Left ventricle myocardium inferior (tissue), 1 donor: ENCODE data around the gene VPS13A. TPM values are rescaled to one million over a fixed set of nuclear protein-coding genes. Genes with fewer than 3 reads are reported as not detected.

Experiments used
- DNase-seq: peaks from one replicate; pipeline ENCODE4 v3.0.0-alpha.2; 2020
- H3K27ac ChIP-seq: fragments of 200-600 bp; replicated peaks from 2 replicates; pipeline ENCODE4 v1.8.0; 2021
- H3K27me3 ChIP-seq: fragments of 200-600 bp; 2 replicates; pipeline ENCODE4 v1.8.0; 2021; ENCODE audit warnings: low read depth
- H3K36me3 ChIP-seq: fragments of 200-600 bp; 2 replicates; pipeline ENCODE4 v1.8.0; 2021
- H3K4me1 ChIP-seq: fragments of 200-600 bp; 2 replicates; pipeline ENCODE4 v1.8.0; 2021
- H3K4me3 ChIP-seq: fragments of 200-600 bp; 2 replicates; pipeline ENCODE4 v1.8.0; 2021; ENCODE audit warnings: mild to moderate bottlenecking, moderate library complexity
- H3K9me3 ChIP-seq: fragments of 200-600 bp; replicated peaks from 2 replicates; pipeline ENCODE4 v1.8.0; 2021
- intact Hi-C: fragments of 100-400 bp; cut with micrococcal nuclease; formaldehyde crosslinking; loops from one replicate; pipeline ENCODE4 v1.11.0; 2022
- total RNA-seq: library from RNA; stranded (reverse); fragmentation: NEBNext Ultra II Directional; extraction: Animal tissue kit (Norgen Biotek cat#: 25700); gene quantifications from one replicate; pipeline ENCODE4 v1.2.1, GENCODE V29; 2021
- TF ChIP-seq, protein P1 (sequence below): fragments of 200-600 bp; IDR thresholded peaks from 2 replicates; pipeline ENCODE4 v1.8.0; 2021; ENCODE audit warnings: antibody characterized with exemption, mild to moderate bottlenecking, borderline replicate concordance
- donor health status: DM: no; HTN: yes; CAD: no; lungs with severe emphysema.

The VPS13A gene
- total RNA-seq, 1 donor from 2014 or later, result 32.5 TPM

DNA sequence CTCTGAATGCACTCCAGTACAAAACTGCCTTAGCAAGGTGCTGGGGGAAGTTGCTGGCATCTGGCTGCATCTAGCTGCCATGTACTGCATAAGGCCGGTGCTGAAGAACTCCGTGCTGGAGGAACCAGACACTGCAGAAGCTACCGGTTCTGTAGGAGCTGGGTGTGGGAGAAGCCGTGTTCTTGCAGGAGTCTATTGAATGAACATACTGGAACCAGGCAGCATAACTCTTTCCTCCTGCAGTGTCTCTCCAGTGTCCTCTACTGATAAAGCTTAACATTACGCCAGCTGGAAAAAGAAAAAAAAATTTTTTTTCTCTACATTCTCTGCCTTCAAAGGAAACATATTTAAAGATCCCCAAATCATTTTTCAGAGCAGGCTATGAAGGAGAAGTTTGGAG, 38.5 kb downstream of the VPS13A start:
- Histone ChIP-seq H3K36me3 (peaks cover 49% of the 10 kb centered on the region), H3K27ac (no peak overlapping the region), H3K4me1 (no peaks in the 10 kb centered on the region), H3K9me3 (no peaks in the 10 kb centered on the region), H3K4me3 (no peak overlapping the region), H3K27me3 (no peaks in the 10 kb centered on the region)
- intact Hi-C loops, result no loop called here
- TF ChIP-seq, protein P1, sequence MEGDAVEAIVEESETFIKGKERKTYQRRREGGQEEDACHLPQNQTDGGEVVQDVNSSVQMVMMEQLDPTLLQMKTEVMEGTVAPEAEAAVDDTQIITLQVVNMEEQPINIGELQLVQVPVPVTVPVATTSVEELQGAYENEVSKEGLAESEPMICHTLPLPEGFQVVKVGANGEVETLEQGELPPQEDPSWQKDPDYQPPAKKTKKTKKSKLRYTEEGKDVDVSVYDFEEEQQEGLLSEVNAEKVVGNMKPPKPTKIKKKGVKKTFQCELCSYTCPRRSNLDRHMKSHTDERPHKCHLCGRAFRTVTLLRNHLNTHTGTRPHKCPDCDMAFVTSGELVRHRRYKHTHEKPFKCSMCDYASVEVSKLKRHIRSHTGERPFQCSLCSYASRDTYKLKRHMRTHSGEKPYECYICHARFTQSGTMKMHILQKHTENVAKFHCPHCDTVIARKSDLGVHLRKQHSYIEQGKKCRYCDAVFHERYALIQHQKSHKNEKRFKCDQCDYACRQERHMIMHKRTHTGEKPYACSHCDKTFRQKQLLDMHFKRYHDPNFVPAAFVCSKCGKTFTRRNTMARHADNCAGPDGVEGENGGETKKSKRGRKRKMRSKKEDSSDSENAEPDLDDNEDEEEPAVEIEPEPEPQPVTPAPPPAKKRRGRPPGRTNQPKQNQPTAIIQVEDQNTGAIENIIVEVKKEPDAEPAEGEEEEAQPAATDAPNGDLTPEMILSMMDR, result peak; percentile 21
- DNase-seq, result no peak

GRCh38 chr9:77218612-77219011, 41.3 kb downstream of the VPS13A start:
- H3K27ac ChIP-seq, result no peak overlapping the region

GRCh38 chr9:77221431-77221830, 44.1 kb downstream of the VPS13A start:
- TF ChIP-seq, protein P1, result no peak
- Histone ChIP-seq H3K9me3 (no peaks in the 10 kb centered on the region), H3K4me3 (no peak overlapping the region), H3K36me3 (peaks cover 49% of the 10 kb centered on the region), H3K4me1 (no peaks in the 10 kb centered on the region), H3K27ac (no peak overlapping the region), H3K27me3 (no peaks in the 10 kb centered on the region)
- no peak for DNase-seq
- intact Hi-C loops, result no loop called here

More at GRCh38 chr9:77218612-77219011, 41.3 kb downstream of the VPS13A start:
- no peaks in the 10 kb centered on the region for H3K4me1 ChIP-seq
- H3K36me3 ChIP-seq, result peaks cover 48% of the 10 kb centered on the region
- intact Hi-C loops, result no loop called here
- TF ChIP-seq, protein P1, result no peak
- H3K27me3 ChIP-seq, result no peaks in the 10 kb centered on the region
- H3K9me3 ChIP-seq, result no peaks in the 10 kb centered on the region
- no peak for DNase-seq
- H3K4me3 ChIP-seq, result no peak overlapping the region

GRCh38 chr9:77224746-77225312, 47.5 kb downstream of the VPS13A start:
- no peak for DNase-seq
- Histone ChIP-seq H3K27ac (no peak overlapping the region), H3K27me3 (no peaks in the 10 kb centered on the region), H3K4me1 (no peaks in the 10 kb centered on the region), H3K36me3 (peaks cover 79% of the 10 kb centered on the region), H3K9me3 (no peaks in the 10 kb centered on the region), H3K4me3 (no peak overlapping the region)
- TF ChIP-seq, protein P1, result no peak
- intact Hi-C loops, result no loop called here

DNA sequence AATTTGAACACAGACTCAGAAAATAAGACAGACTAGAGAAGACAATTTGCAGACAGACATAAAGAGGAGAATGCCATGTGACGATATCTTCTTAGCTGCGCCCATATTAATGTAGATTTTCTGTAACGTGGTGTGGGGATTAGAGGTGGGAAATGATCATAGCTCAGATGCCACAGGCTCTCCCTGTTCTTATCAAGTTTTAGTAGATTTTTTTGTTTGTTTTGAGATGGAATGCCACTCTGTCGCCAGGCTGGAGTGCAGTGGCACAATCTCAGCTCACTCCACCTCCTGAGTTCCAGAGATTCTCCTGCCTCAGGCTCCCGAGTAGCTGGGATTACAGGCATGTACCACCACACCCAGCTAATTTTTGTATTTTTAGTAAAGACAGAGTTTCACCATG, 59.4 kb downstream of the VPS13A start:
- H3K4me1 ChIP-seq, result no peaks in the 10 kb centered on the region
- no peaks in the 10 kb centered on the region for H3K27me3 ChIP-seq
- no peak overlapping the region for H3K27ac ChIP-seq
- H3K36me3 ChIP-seq, result peaks cover 15% of the 10 kb centered on the region
- no peak for DNase-seq
- intact Hi-C loops, result no loop called here
- H3K9me3 ChIP-seq, result no peaks in the 10 kb centered on the region
- H3K4me3 ChIP-seq, result no peak overlapping the region
- TF ChIP-seq, protein P1, result no peak

DNA sequence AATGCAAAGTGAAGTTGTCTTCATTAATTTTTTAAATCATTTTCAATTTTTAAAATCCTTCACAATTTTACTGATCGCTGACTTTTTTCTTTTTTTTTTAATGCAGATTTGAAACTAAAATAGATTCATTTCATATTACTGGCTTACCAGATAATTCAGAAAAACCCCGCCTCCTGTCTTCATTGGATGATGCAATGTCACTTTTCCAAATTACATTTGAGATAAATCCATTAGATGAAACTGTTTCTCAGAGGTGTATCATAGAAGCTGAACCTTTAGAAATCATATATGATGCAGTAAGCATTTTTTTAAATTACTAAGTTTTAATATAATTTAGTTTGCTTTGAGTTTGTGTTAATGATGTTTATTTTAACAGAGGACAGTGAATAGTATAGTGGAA, 60.6 kb downstream of the VPS13A start:
- no peak overlapping the region for H3K27ac ChIP-seq
- no peaks in the 10 kb centered on the region for H3K27me3 ChIP-seq
- H3K4me1 ChIP-seq, result no peaks in the 10 kb centered on the region
- peaks cover 11% of the 10 kb centered on the region for H3K36me3 ChIP-seq
- intact Hi-C loops, result no loop called here
- DNase-seq, result no peak
- no peak overlapping the region for H3K4me3 ChIP-seq
- no peaks in the 10 kb centered on the region for H3K9me3 ChIP-seq
- TF ChIP-seq, protein P1, result no peak
